Neural cell (in vitro differentiated cells): Measurements from ENCODE around the gene CCNT2. TPM values are rescaled to one million over a fixed set of nuclear protein-coding genes. Genes with fewer than 3 reads are reported as not detected.

Source experiments
- H2AFZ ChIP-seq: fragments of 200-600, 300-800 bp; sonication (generic), shearing (Covaris generic); 2 replicates; pipeline ENCODE4 v1.6.0; 2014; ENCODE audit warnings: low read depth, mild to moderate bottlenecking, antibody characterized with exemption, low read length, moderate library complexity
- H3F3A ChIP-seq: fragments of 200-600 bp; shearing (Covaris generic); 2 replicates; pipeline ENCODE4 v1.6.1; 2016; ENCODE audit warnings: mild to moderate bottlenecking, moderate library complexity, mixed read lengths, antibody characterized with exemption, low read length; ENCODE audit not compliant: insufficient read depth, poor library complexity, severe bottlenecking
- H3K27ac ChIP-seq: fragments of 200-600, 300-800 bp; sonication (generic), shearing (Covaris generic); 2 replicates; pipeline ENCODE4 v1.5.1; 2014; ENCODE audit warnings: mild to moderate bottlenecking, low read length, moderate library complexity
- H3K27me3 ChIP-seq: fragments of 300-800, 200-600 bp; sonication (generic), shearing (Covaris generic); 2 replicates; pipeline ENCODE4 v1.6.0; 2014; ENCODE audit warnings: mild to moderate bottlenecking, low read depth, low read length, moderate library complexity; ENCODE audit not compliant: insufficient read depth
- H3K36me3 ChIP-seq: fragments of 300-800, 200-600 bp; sonication (generic), shearing (Covaris generic); 2 replicates; pipeline ENCODE4 v1.5.1; 2014; ENCODE audit warnings: mild to moderate bottlenecking, antibody characterized with exemption, low read length, moderate library complexity; ENCODE audit not compliant: insufficient read depth
- H3K4me2 ChIP-seq: fragments of 300-800, 200-600 bp; sonication (generic), shearing (Covaris generic); 2 replicates; pipeline ENCODE4 v1.6.0; 2014; ENCODE audit warnings: mild to moderate bottlenecking, low read length
- H3K4me3 ChIP-seq: fragments of 300-800, 200-600 bp; sonication (generic), shearing (Covaris generic); 2 replicates; pipeline ENCODE4 v1.5.1; 2014; ENCODE audit warnings: mild to moderate bottlenecking, low read length, moderate library complexity
- H3K79me2 ChIP-seq: fragments of 200-600 bp; shearing (Covaris generic); replicated peaks from 2 replicates; pipeline ENCODE4 v1.6.0; 2014; ENCODE audit warnings: mild to moderate bottlenecking, low read length, moderate library complexity; ENCODE audit not compliant: insufficient read depth
- H3K9ac ChIP-seq: fragments of 300-800, 200-600 bp; sonication (generic), shearing (Covaris generic); 2 replicates; pipeline ENCODE4 v1.6.1; 2016; ENCODE audit warnings: mild to moderate bottlenecking, low read length, mixed read lengths
- H3K9me2 ChIP-seq: fragments of 200-600 bp; shearing (Covaris generic); 2 replicates; pipeline ENCODE4 v1.6.1; 2016; ENCODE audit warnings: mild to moderate bottlenecking, low read length, mixed read lengths; ENCODE audit not compliant: insufficient read depth
- H3K9me3 ChIP-seq: fragments of 200-600, 300-800 bp; sonication (generic), shearing (Covaris generic); 2 replicates; pipeline ENCODE4 v1.6.1; 2016; ENCODE audit warnings: mild to moderate bottlenecking, mixed run types, low read length, moderate library complexity, mixed read lengths
- H4K20me1 ChIP-seq: fragments of 200-600 bp; shearing (Covaris generic); 2 replicates; pipeline ENCODE4 v1.6.1; 2016; ENCODE audit warnings: mild to moderate bottlenecking, mixed run types; ENCODE audit not compliant: insufficient read depth
- EP300 ChIP-seq: fragments of 450-650 bp; conservative IDR thresholded peaks from 2 replicates; pipeline ENCODE4 v1.6.1; 2014; ENCODE audit warnings: antibody characterized with exemption, mild to moderate bottlenecking, moderate library complexity; ENCODE audit not compliant: poor library complexity, severe bottlenecking
- EZH2 ChIP-seq: fragments of 200-600, 300-800 bp; shearing (Covaris generic), sonication (generic); IDR thresholded peaks from 2 replicates; pipeline ENCODE4 v1.6.1; 2014; ENCODE audit warnings: antibody characterized with exemption, low read length, borderline replicate concordance, mild to moderate bottlenecking; ENCODE audit not compliant: insufficient read depth, poor library complexity, severe bottlenecking
- MXI1 ChIP-seq: fragments of 450-650 bp; conservative IDR thresholded peaks from 2 replicates; pipeline ENCODE4 v1.6.1; 2014; ENCODE audit warnings: antibody characterized with exemption, mild to moderate bottlenecking; ENCODE audit not compliant: poor library complexity, severe bottlenecking
- POLR2AphosphoS5 ChIP-seq: IDR thresholded peaks from 2 replicates; pipeline ENCODE4 v1.6.1; 2012
- RAD21 ChIP-seq: fragments of 450-650 bp; conservative IDR thresholded peaks from 2 replicates; pipeline ENCODE4 v1.6.1; 2014; ENCODE audit warnings: antibody characterized with exemption, mild to moderate bottlenecking, moderate library complexity
- SMC3 ChIP-seq: fragments of 450-650 bp; conservative IDR thresholded peaks from 2 replicates; pipeline ENCODE4 v1.6.1; 2014; ENCODE audit warnings: antibody characterized with exemption, mild to moderate bottlenecking, moderate library complexity; ENCODE audit not compliant: poor library complexity
- TAF1 ChIP-seq: IDR thresholded peaks from 2 replicates; pipeline ENCODE4 v1.6.1; 2012; ENCODE audit warnings: low read depth
- polyA plus RNA-seq: library from polyadenylated mRNA; depleted of rRNA; stranded (reverse); fragments of >200 nt; gene quantifications from 2 replicates; pipeline ENCODE4 v1.2.3, GENCODE V29; 2014
- TF ChIP-seq, protein P1 (sequence below): IDR thresholded peaks from 2 replicates; pipeline ENCODE4 v1.6.1; 2012; ENCODE audit warnings: borderline replicate concordance
- TF ChIP-seq, protein P2 (sequence below): fragments of 450-650 bp; IDR thresholded peaks from 2 replicates; pipeline ENCODE4 v1.5.1; 2014; ENCODE audit warnings: antibody characterized with exemption, mild to moderate bottlenecking, moderate library complexity; ENCODE audit not compliant: poor library complexity, severe bottlenecking

CCNT2 gene
- polyA plus RNA-seq, 1 donor from 2014 or later = 134 TPM

DNA sequence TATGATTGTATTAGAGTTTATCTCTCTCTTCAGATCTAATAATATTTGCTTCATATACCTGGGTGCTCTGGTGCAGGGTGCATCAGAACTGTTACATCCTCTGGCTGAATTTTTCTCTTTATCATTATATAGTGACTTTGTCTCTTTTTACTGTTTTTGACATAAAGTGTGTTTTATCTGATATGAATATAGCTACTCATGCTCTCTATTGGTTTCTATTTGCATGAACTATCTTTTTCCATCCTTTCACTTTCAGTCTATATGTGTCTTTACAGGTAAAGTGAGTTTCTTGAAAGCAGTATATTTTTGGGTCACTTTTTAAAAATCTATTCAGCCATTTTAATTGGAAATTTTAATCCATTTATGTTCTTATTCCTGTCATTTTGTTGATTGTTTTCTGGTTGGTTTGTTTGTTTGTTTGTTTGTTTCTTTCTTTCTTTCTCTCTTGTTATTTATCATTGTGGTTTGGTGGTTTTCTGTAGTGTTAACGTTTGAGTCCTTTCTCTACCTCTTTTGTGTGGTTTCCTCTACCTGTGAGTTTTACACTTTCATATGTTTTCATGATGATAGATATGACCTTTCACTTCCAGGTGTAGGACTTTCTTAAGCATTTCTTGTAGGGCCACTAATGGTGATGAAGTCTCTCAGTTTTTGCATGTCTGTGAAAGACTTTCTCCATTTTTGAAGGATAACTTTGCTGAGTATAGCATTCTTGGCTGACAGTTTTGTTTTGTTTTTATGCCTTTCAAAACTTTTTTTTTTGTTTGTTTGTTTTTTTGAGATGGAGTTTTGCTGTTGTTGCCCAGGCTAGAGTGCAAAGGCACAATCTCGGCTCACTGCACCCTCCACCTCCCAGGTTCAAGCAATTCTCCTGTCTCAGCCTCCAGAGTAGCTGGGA lies 54.9 kb downstream of the CCNT2 start:
- Histone ChIP-seq H4K20me1 (no peaks in the 10 kb centered on the region), H2AFZ (no peak overlapping the region), H3K27me3 (no peaks in the 10 kb centered on the region), H3F3A (no peaks in the 10 kb centered on the region), H3K4me2 (no peak overlapping the region), H3K27ac (no peak overlapping the region), H3K9ac (no peak overlapping the region), H3K9me2 (no peaks in the 10 kb centered on the region), H3K36me3 (no peaks in the 10 kb centered on the region), H3K79me2 (no peaks in the 10 kb centered on the region), H3K9me3 (no peaks in the 10 kb centered on the region), H3K4me3 (no peak overlapping the region)
- TF ChIP-seq POLR2AphosphoS5 = no peak
- TF ChIP-seq, protein P1, sequence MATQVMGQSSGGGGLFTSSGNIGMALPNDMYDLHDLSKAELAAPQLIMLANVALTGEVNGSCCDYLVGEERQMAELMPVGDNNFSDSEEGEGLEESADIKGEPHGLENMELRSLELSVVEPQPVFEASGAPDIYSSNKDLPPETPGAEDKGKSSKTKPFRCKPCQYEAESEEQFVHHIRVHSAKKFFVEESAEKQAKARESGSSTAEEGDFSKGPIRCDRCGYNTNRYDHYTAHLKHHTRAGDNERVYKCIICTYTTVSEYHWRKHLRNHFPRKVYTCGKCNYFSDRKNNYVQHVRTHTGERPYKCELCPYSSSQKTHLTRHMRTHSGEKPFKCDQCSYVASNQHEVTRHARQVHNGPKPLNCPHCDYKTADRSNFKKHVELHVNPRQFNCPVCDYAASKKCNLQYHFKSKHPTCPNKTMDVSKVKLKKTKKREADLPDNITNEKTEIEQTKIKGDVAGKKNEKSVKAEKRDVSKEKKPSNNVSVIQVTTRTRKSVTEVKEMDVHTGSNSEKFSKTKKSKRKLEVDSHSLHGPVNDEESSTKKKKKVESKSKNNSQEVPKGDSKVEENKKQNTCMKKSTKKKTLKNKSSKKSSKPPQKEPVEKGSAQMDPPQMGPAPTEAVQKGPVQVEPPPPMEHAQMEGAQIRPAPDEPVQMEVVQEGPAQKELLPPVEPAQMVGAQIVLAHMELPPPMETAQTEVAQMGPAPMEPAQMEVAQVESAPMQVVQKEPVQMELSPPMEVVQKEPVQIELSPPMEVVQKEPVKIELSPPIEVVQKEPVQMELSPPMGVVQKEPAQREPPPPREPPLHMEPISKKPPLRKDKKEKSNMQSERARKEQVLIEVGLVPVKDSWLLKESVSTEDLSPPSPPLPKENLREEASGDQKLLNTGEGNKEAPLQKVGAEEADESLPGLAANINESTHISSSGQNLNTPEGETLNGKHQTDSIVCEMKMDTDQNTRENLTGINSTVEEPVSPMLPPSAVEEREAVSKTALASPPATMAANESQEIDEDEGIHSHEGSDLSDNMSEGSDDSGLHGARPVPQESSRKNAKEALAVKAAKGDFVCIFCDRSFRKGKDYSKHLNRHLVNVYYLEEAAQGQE = no peak
- TF ChIP-seq EP300 = no peak
- TF ChIP-seq TAF1 = no peak
- TF ChIP-seq, protein P2, sequence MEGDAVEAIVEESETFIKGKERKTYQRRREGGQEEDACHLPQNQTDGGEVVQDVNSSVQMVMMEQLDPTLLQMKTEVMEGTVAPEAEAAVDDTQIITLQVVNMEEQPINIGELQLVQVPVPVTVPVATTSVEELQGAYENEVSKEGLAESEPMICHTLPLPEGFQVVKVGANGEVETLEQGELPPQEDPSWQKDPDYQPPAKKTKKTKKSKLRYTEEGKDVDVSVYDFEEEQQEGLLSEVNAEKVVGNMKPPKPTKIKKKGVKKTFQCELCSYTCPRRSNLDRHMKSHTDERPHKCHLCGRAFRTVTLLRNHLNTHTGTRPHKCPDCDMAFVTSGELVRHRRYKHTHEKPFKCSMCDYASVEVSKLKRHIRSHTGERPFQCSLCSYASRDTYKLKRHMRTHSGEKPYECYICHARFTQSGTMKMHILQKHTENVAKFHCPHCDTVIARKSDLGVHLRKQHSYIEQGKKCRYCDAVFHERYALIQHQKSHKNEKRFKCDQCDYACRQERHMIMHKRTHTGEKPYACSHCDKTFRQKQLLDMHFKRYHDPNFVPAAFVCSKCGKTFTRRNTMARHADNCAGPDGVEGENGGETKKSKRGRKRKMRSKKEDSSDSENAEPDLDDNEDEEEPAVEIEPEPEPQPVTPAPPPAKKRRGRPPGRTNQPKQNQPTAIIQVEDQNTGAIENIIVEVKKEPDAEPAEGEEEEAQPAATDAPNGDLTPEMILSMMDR = no peak
- TF ChIP-seq MXI1 = no peak
- TF ChIP-seq RAD21 = no peak
- TF ChIP-seq EZH2 = no peak
- no peak for TF ChIP-seq SMC3

DNA sequence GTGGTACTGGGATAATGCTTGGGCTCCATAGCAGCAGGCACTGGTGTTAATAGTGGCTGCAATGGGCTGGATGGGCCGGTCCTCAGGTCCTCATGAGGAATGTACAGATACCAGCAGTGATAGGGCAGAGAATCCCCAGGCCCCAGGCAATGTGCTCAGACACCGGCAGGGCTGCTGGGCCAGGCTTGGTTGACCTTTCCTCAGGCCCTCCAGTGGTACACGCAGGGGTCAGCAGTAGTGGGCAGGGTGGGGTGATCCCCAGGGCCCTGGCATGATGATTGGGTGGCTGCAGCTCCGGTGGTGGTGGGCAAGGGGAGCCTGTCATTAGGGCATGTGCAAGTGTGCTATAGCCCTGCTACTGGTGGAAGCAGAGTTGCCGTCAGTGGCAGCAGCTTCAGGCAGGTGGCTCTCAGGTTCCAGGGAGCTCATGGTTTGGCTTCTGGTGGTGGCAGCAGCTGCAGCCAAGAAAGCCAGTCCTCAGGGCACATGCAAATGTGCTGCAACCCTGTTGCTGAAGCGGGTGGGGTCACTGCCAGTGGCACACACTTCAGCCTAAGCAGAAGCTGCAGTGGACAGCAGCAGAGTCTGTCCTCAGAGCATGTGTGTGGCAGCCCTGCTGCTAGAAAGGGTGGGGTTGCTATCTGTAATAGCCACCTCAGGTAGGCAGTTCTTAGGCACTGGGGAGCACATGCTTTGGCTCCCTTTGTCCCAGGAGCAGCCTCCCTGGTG lies 56.8 kb downstream of the CCNT2 start:
- H3K9ac ChIP-seq = no peak overlapping the region
- H3K4me2 ChIP-seq = no peak overlapping the region
- H3K9me3 ChIP-seq = no peaks in the 10 kb centered on the region
- H3K79me2 ChIP-seq = no peaks in the 10 kb centered on the region
- H2AFZ ChIP-seq = no peak overlapping the region
- no peaks in the 10 kb centered on the region for H3K27me3 ChIP-seq
- TF ChIP-seq, protein P1 = no peak
- TF ChIP-seq EZH2 (no peak), TAF1 (no peak), EP300 (no peak), POLR2AphosphoS5 (no peak), RAD21 (no peak), MXI1 (no peak), SMC3 (no peak)
- TF ChIP-seq, protein P2 = no peak
- H3K4me3 ChIP-seq = no peak overlapping the region
- no peaks in the 10 kb centered on the region for H3K36me3 ChIP-seq
- no peaks in the 10 kb centered on the region for H4K20me1 ChIP-seq
- H3F3A ChIP-seq = no peaks in the 10 kb centered on the region
- H3K27ac ChIP-seq = no peak overlapping the region
- H3K9me2 ChIP-seq = no peaks in the 10 kb centered on the region
